Nephron progenitor cell (in vitro differentiated cells): Measurements from ENCODE around the gene MED31.

Experiments
- DNase-seq: peaks from one replicate; pipeline ENCODE4 v3.0.0; 2021
- H3K27ac Mint-ChIP-seq: 2 replicates; pipeline ENCODE4 v1.8.0; 2021; ENCODE audit warnings: mild to moderate bottlenecking, moderate library complexity, mixed read lengths
- H3K27me3 Mint-ChIP-seq: 2 replicates; pipeline ENCODE4 v1.8.0; 2021; ENCODE audit warnings: mild to moderate bottlenecking, low read depth, mixed read lengths; ENCODE audit not compliant: poor library complexity
- H3K36me3 Mint-ChIP-seq: 2 replicates; pipeline ENCODE4 v1.8.0; 2021; ENCODE audit warnings: low read depth, mixed read lengths
- H3K4me1 Mint-ChIP-seq: 2 replicates; pipeline ENCODE4 v1.8.0; 2021; ENCODE audit warnings: mixed read lengths
- H3K4me3 Mint-ChIP-seq: 2 replicates; pipeline ENCODE4 v1.8.0; 2021; ENCODE audit warnings: mild to moderate bottlenecking, moderate library complexity, mixed read lengths
- H3K9me3 Mint-ChIP-seq: 2 replicates; pipeline ENCODE4 v1.8.0; 2021; ENCODE audit warnings: mild to moderate bottlenecking, moderate library complexity, mixed read lengths
- TF ChIP-seq, protein P1 (sequence below): fragments of 200-600 bp; sonication (generic); IDR thresholded peaks from 2 replicates; pipeline ENCODE4 v1.5.0; 2021; ENCODE audit warnings: antibody characterized with exemption

MED31 gene

DNA sequence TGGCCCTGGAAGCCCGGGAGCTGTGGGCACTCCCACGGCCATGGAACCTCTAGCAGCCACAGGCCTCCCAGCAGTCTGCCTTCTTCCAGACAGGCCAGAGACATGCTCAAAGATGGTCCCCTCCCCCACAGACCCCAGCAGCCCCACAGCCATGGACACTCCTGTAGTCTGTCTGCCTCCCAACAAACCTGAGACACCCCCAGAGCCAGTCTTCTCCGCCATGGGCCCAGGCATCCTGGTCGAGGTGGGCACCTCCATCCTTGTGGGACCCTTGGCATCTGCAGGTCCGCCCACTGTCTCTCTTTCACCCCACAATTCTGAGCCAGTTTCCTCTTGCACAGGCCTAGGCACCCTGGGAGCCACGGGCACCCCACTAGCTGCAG is 14.0 kb downstream of the MED31 start:
- peaks cover 35% of the 10 kb centered on the region for H3K36me3 Mint-ChIP-seq
- TF ChIP-seq, protein P1, sequence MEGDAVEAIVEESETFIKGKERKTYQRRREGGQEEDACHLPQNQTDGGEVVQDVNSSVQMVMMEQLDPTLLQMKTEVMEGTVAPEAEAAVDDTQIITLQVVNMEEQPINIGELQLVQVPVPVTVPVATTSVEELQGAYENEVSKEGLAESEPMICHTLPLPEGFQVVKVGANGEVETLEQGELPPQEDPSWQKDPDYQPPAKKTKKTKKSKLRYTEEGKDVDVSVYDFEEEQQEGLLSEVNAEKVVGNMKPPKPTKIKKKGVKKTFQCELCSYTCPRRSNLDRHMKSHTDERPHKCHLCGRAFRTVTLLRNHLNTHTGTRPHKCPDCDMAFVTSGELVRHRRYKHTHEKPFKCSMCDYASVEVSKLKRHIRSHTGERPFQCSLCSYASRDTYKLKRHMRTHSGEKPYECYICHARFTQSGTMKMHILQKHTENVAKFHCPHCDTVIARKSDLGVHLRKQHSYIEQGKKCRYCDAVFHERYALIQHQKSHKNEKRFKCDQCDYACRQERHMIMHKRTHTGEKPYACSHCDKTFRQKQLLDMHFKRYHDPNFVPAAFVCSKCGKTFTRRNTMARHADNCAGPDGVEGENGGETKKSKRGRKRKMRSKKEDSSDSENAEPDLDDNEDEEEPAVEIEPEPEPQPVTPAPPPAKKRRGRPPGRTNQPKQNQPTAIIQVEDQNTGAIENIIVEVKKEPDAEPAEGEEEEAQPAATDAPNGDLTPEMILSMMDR: no peak
- H3K27me3 Mint-ChIP-seq: no peaks in the 10 kb centered on the region
- peak overlapping the region; percentile 44 for H3K4me3 Mint-ChIP-seq
- H3K4me1 Mint-ChIP-seq: peaks cover 46% of the 10 kb centered on the region
- H3K27ac Mint-ChIP-seq: no peak overlapping the region
- DNase-seq: no peak
- no peaks in the 10 kb centered on the region for H3K9me3 Mint-ChIP-seq

DNA sequence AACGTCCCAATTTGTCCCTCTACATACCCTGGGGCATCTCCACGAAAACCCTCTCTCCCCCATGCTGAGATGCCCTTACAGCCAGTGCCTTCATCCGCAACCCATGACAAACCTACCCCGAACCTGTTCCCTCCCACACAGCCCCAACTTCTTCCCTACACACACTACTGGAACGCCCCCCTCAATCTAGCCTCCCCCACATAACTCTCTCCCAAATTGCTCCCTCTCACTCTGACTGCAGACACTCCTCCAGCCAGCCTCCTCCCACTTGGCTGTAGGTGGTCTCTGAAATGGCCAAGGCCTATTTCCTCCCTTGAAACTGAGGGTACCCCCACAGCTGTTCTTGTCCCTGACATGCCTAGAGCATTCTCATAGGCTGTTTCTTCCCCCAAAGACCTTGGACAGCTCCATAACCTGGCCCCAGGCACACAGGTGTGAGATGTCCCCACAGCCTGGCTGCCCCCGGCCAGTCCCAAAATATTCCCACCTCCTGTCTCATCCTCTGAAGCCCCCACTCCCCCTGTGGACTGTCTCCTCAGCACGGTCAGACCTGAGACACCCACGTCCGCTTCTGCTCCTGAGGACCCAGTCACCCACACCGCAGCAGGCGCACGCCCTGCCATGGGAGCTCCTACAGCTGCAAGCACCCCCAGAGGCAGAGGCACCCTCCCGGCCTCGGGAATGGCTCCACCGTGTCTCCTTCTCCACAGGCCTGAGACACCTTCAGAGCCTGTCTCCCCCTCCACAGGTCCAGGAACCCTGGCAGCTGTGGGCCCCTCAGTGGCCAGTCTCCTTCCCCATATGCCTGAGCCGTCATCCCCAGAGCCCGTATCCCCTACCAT is 14.6 kb downstream of the MED31 start:
- TF ChIP-seq, protein P1: no peak
- Mint-ChIP-seq H3K4me3 (peak overlapping the region; percentile 44), H3K27ac (no peak overlapping the region), H3K27me3 (no peaks in the 10 kb centered on the region), H3K9me3 (no peaks in the 10 kb centered on the region), H3K4me1 (peaks cover 40% of the 10 kb centered on the region), H3K36me3 (peaks cover 39% of the 10 kb centered on the region)
- no peak for DNase-seq

DNA sequence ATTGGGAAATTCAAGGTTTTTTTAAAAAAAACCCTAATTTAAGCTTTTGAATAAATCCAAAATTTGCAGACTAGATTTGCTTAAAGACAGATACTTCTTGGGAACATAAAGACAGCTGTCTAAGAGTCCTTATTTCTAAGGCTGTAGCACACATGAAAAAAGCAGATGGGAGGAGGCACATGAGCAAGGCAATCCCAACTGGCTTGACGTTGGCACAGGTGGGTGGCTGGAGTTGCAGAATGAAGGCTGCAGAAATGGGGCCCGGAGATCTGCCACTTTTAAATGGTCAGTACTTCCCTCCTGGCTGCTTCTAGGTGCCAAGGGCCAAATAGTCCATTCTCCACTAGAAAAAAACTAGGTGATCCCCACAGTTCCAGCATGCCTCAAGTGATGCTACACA is 15.3 kb downstream of the MED31 start:
- no peak for DNase-seq
- H3K4me3 Mint-ChIP-seq: no peak overlapping the region
- no peak overlapping the region for H3K27ac Mint-ChIP-seq
- TF ChIP-seq, protein P1: no peak
- H3K4me1 Mint-ChIP-seq: peaks cover 33% of the 10 kb centered on the region
- no peaks in the 10 kb centered on the region for H3K9me3 Mint-ChIP-seq
- H3K36me3 Mint-ChIP-seq: peaks cover 45% of the 10 kb centered on the region
- no peaks in the 10 kb centered on the region for H3K27me3 Mint-ChIP-seq

DNA sequence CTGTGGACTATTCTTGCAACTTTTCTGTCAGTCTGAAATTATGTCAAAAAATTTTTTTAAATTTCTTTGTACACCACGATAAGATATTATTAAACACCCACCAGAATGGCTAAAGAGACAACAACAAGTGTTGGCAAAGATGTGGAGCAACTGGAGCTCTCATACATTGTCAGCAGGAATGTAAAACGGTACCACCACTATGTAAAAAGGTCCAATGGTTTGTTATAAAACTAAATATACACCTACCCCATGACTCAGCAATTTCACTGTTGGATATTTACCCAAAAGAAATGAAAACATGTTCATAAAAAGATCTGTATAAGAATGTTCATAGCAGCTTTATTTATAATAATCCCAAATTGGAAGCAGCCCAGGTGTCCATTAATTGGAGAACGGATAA is 18.1 kb downstream of the MED31 start:
- no peak overlapping the region for H3K27ac Mint-ChIP-seq
- no peak overlapping the region for H3K4me3 Mint-ChIP-seq

DNA sequence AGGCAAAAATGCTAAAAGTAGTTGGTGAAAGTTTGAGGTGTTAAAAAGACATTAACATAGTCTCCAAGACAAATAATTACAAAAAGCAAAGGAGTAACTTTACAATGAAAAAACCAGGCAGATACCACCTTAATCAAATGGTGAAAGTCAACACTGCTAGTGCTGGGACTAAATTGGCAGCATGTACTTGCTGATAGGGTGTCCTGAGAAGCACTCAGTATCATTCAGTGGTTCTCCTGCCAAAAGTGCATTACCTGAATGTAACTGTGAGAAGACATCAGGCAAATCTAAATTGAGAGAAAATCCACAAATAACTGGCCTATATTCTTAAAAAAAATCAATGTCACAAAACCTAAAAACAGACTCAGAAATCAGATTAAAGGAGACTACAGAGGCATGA is 18.9 kb downstream of the MED31 start:
- Mint-ChIP-seq H3K27me3 (no peaks in the 10 kb centered on the region), H3K4me1 (peaks cover 12% of the 10 kb centered on the region), H3K36me3 (peaks cover 67% of the 10 kb centered on the region), H3K9me3 (no peaks in the 10 kb centered on the region), H3K27ac (no peak overlapping the region), H3K4me3 (no peak overlapping the region)
- no peak for DNase-seq
- TF ChIP-seq, protein P1: no peak

More for the DNA sequence above, 18.1 kb downstream of the MED31 start:
- H3K27me3 Mint-ChIP-seq: no peaks in the 10 kb centered on the region
- no peaks in the 10 kb centered on the region for H3K9me3 Mint-ChIP-seq
- TF ChIP-seq, protein P1: no peak
- DNase-seq: no peak
- peaks cover 20% of the 10 kb centered on the region for H3K4me1 Mint-ChIP-seq
- peaks cover 60% of the 10 kb centered on the region for H3K36me3 Mint-ChIP-seq

DNA sequence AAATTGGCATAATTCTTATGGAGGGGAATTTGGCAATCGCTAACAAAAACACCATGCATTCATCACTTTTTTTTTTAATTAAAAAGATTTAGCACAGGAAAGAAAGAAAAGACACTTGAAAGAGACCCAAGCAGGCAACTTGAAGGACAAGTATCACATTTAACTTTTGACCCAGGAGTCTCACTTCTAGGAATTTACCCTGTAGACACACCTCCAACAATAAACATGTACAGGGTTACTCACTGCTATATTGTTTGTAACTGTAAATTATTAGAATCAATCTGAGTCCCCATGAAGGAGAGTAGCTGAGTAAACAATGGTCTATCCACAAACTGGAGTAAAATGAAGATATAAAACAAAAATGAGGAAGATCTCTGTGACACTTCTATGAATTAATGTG is 21.0 kb downstream of the MED31 start:
- Mint-ChIP-seq H3K36me3 (peaks cover 77% of the 10 kb centered on the region), H3K4me1 (no peaks in the 10 kb centered on the region), H3K27me3 (peaks cover 2% of the 10 kb centered on the region), H3K4me3 (no peak overlapping the region), H3K27ac (no peak overlapping the region), H3K9me3 (no peaks in the 10 kb centered on the region)
- TF ChIP-seq, protein P1: no peak
- DNase-seq: no peak
